LNCaP clone FGC (cell line): Measurements from ENCODE around the gene CTCFL.

Experiments
- DNase-seq: peaks from one replicate; pipeline ENCODE4 v3.0.0-alpha.2; 2011; ENCODE audit warnings: low read depth
- H3K4me3 ChIP-seq: 2 replicates; pipeline ENCODE4 v1.5.1; 2011; ENCODE audit warnings: mild to moderate bottlenecking, low read depth, low read length, control low read depth
- CTCF ChIP-seq: IDR thresholded peaks from 2 replicates; pipeline ENCODE4 v1.5.1; 2012; ENCODE audit warnings: mild to moderate bottlenecking; ENCODE audit not compliant: control insufficient read depth, insufficient read depth; ENCODE audit errors: extremely low read depth

CTCFL gene

GRCh38 chr20:57524511-57525176 lies at the start of gene CTCFL:
Gene CTCFL (minus strand): TSS chr20:57525140. CDS start chr20:57524205, 935 bp downstream.
- no peak for TF ChIP-seq CTCF
- no peak for DNase-seq
- H3K4me3 ChIP-seq = no peak within 1 kb of the TSS

- no peak for DNase-seq
These were observed 49.0 kb upstream of the CTCFL start for GRCh38 chr20:57573894-57574293.

GRCh38 chr20:57573242-57573641 lies 48.3 kb upstream of the CTCFL start:
- TF ChIP-seq CTCF = no peak
- H3K4me3 ChIP-seq = no peak overlapping the region
- no peak for DNase-seq

More at GRCh38 chr20:57573894-57574293, 49.0 kb upstream of the CTCFL start:
- no peak; the same call in 1 of the 2 replicates for TF ChIP-seq CTCF
- H3K4me3 ChIP-seq = no peak overlapping the region

GRCh38 chr20:57571782-57572416 lies 47.0 kb upstream of the CTCFL start:
- TF ChIP-seq CTCF = no peak
- no peak overlapping the region for H3K4me3 ChIP-seq
- DNase-seq = no peak

- DNase-seq = no peak
- no peak for TF ChIP-seq CTCF
- no peak overlapping the region for H3K4me3 ChIP-seq
These were observed 46.0 kb upstream of the CTCFL start for GRCh38 chr20:57570920-57571319.

GRCh38 chr20:57570145-57570850 lies 45.4 kb upstream of the CTCFL start:
- no peak overlapping the region for H3K4me3 ChIP-seq
- no peak for TF ChIP-seq CTCF
- no peak for DNase-seq

GRCh38 chr20:57568960-57569359 lies 44.0 kb upstream of the CTCFL start:
- TF ChIP-seq CTCF = no peak
- DNase-seq = no peak
- no peak overlapping the region for H3K4me3 ChIP-seq
